BJ (cell line): ENCODE results near the gene TBL2. TPM values are rescaled to one million over a fixed set of nuclear protein-coding genes. Genes with fewer than 3 reads are reported as not detected.
"Not testable (repeated sequence)": the region's sequence is repeated elsewhere in the genome, so short reads cannot be mapped to it uniquely, and the experiment has no call there.

Source experiments
- CTCF ChIA-PET: fragments of 350-600 bp; formaldehyde crosslinking; extraction: SDS; loops from one replicate; lab custom pipeline; 2021; ENCODE audit warnings: antibody characterized with exemption, inconsistent platforms; lab: Yijun Ruan, JAX
- POLR2A ChIA-PET: fragments of 300-600 bp; sonication (Branson Sonifier 250); formaldehyde crosslinking; extraction: SDS; loops from one replicate; lab custom pipeline; 2021; ENCODE audit warnings: antibody characterized with exemption; lab: Charles Lee
- DNase-seq: peaks from one replicate; pipeline ENCODE4 v3.0.0-alpha.2; 2011; ENCODE audit warnings: low read depth
- H3K27me3 ChIP-seq: 2 replicates; pipeline ENCODE4 v1.6.0; 2011; ENCODE audit warnings: low read length; ENCODE audit not compliant: control insufficient read depth, insufficient read depth
- H3K36me3 ChIP-seq: 2 replicates; pipeline ENCODE4 v1.5.1; 2011; ENCODE audit warnings: low read length; ENCODE audit not compliant: control insufficient read depth, insufficient read depth
- H3K4me3 ChIP-seq: 2 replicates; pipeline ENCODE4 v1.5.1; 2011; ENCODE audit warnings: low read depth, mild to moderate bottlenecking, control low read depth, low read length
- polyA plus RNA-seq: library from polyadenylated mRNA; depleted of rRNA; stranded (reverse); fragments of >200 nt; gene quantifications from 2 replicates; pipeline ENCODE4 v1.2.3, GENCODE V29; 2011
- TF ChIP-seq, protein P1 (sequence below): IDR thresholded peaks from 2 replicates; pipeline ENCODE4 v1.5.1; 2011; ENCODE audit warnings: low read depth, mild to moderate bottlenecking, control low read depth, inconsistent platforms, low read length, moderate library complexity; ENCODE audit not compliant: insufficient read depth

Gene TBL2
- polyA plus RNA-seq, 1 experiment = 63.7 TPM

DNA sequence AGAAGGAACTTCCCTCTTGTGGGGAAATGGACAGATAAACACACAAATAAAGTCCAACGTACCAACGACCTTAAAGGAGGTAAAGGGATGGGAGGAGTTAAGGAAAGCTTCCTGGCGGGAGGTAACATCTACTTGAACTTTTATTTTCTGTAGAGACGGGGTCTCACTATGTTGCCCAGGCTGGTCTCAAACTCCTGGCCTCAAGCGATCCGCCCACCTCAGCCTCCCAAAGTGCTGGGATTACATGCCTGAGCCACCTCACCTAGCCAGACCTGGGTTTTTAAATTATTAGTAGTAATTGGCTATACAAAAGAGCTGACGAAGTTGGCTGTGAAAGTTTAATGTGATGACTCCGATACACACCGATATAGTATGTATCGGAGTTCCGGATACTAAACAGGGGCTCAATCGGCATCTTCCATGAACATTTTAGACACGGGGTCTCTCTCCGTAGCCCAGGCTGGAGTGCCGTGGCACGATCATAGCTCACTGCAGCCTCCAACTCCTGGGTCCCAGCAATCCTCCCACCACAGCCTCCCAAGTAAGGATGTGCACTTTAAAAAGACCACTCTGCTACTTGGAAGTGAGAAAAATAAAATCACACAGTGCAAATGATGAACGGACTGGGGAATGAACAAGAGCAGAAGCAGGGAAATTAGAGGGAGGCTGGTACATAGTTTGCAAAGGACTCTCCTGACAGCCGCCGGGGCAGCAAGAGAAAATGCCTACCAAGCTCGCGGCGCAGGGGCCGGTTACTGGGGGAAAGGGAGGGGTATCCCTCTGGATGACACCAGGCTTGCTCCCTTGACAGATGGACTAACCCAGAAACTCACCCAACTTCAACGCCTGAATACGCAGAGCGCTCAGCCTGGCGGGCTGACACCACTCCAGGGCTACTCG lies 21.9 kb downstream of the TBL2 start:
- no peak for DNase-seq
- TF ChIP-seq, protein P1, sequence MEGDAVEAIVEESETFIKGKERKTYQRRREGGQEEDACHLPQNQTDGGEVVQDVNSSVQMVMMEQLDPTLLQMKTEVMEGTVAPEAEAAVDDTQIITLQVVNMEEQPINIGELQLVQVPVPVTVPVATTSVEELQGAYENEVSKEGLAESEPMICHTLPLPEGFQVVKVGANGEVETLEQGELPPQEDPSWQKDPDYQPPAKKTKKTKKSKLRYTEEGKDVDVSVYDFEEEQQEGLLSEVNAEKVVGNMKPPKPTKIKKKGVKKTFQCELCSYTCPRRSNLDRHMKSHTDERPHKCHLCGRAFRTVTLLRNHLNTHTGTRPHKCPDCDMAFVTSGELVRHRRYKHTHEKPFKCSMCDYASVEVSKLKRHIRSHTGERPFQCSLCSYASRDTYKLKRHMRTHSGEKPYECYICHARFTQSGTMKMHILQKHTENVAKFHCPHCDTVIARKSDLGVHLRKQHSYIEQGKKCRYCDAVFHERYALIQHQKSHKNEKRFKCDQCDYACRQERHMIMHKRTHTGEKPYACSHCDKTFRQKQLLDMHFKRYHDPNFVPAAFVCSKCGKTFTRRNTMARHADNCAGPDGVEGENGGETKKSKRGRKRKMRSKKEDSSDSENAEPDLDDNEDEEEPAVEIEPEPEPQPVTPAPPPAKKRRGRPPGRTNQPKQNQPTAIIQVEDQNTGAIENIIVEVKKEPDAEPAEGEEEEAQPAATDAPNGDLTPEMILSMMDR = no peak
- Histone ChIP-seq H3K36me3 (peaks cover 5% of the 10 kb centered on the region), H3K27me3 (no peaks in the 10 kb centered on the region), H3K4me3 (peak overlapping the region; percentile 97)
- CTCF ChIA-PET = interaction anchor here (0.7 to 1.0 kb wide), 3 partner anchors 21 to 169 kb away, joined by 3 read pairs; no protein-coding TSS in a partner anchor
- POLR2A ChIA-PET = interaction anchor here (0.6 to 0.7 kb wide), 2 partner anchors 18 to 1101 kb away, joined by 3 to 13 read pairs; partner anchors contain the start of gene GTF2I

DNA sequence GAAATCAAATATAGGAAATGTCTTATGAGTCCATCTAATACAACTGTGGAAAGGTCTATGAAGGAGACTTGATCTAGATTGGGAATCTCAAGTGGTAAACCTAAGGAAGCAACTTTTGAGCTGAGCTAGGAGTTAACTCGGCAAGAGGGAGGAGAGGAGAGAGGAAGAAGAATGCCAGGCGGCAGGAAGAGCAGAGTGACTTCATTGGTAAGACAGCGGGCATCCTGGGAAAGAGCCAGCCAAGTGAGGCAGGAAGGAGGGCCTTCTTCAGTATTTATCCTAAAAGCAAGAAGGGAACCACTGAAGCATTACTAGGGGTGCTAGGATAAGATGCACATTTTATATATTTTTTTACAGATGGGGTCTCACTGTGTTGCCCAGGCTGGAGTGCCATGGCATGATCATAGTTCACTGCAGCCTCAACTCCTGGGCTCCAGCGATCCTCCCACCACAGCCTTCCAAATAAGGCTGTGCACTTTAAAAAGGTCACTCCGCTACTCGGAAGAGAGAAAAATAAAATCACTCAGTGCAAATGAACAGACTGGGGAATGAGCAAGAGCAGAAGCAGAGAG lies 22.9 kb downstream of the TBL2 start:
- POLR2A ChIA-PET = no interaction called here
- DNase-seq = no peak
- CTCF ChIA-PET = no interaction called here
- TF ChIP-seq, protein P1 = no peak
- H3K27me3 ChIP-seq = no peaks in the 10 kb centered on the region
- H3K36me3 ChIP-seq = peaks cover 7% of the 10 kb centered on the region
- H3K4me3 ChIP-seq = no peak overlapping the region

DNA sequence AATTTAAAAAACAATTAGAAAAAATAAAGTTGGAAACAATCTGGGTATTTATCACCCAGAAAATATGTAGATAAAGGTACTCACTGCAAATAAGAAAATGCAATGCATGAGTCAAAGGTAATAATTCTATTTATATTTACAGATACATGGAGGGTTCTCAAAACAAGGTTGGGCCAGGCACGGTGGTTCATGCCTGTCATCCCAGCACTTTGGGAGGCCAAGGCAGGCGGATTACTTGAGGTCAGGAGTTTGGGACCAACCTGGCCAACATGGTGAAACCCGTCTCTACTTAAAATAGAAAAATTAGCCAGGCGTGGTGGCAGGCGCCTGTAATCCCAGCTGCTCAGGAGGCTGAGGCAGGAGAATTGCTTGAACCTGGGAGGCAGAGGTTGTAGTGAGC lies 28.3 kb downstream of the TBL2 start:
- H3K4me3 ChIP-seq, H3K27me3 ChIP-seq, DNase-seq, POLR2A ChIA-PET, CTCF ChIA-PET: not testable (repeated sequence)
- peaks cover 12% of the 10 kb centered on the region for H3K36me3 ChIP-seq

DNA sequence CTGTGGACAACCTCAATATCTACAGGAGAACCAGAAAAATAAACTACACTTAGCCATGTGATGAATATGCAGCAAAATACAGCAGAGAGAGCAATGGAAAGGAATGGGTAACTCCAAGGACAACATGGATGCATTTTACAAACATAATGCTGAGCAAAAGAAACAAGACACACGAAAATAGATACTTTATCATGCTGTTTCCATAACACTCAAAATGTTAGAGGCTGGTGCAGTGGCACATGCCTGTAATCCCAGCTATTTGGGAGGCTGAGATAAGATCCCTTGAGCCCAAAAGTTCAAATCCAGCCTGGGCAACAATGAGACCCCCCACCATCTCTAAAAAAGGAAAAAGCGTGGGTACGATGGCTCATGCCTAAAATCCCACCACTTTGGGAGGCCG lies 29.2 kb downstream of the TBL2 start:
- H3K4me3 ChIP-seq = no peak overlapping the region
- H3K36me3 ChIP-seq = peaks cover 10% of the 10 kb centered on the region
- ChIA-PET CTCF (no interaction called here), POLR2A (no interaction called here)
- no peaks in the 10 kb centered on the region for H3K27me3 ChIP-seq
- TF ChIP-seq, protein P1 = no peak
- DNase-seq = no peak

DNA sequence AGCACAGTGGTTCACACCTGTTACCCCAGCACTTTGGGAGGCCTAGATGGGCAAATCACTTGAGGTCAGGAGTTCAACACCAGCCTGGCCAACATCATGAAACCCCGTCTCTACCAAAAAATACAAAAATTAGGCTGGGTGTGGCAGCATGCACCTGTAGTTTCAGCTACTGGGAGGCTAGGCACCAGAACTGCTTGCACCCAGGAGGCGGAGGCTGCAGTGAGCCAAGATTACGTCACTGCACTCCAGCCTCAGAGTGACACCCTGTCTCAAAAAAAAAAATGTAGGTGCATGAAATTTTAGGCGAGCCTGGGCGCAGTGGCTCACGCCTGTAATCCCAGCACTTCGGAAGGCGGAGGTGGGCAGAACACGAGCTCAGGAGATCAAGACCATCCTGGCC lies 30.5 kb downstream of the TBL2 start:
- H3K27me3 ChIP-seq = no peaks in the 10 kb centered on the region
- no peak for DNase-seq
- CTCF ChIA-PET = interaction anchor here (1.0 to 1.4 kb wide), 2 partner anchors 20 to 59 kb away, joined by 3 to 6 read pairs; no protein-coding TSS in a partner anchor
- H3K36me3 ChIP-seq = peaks cover 15% of the 10 kb centered on the region
- no peak overlapping the region for H3K4me3 ChIP-seq
- POLR2A ChIA-PET = no interaction called here
- TF ChIP-seq, protein P1 = no peak
